ENCODE results near the gene VWA3A.
A peak's percentile ranks its signal among the peaks of the same experiment; 100 is the strongest.

The VWA3A gene

GRCh38 chr16:22203091-22203490 lies 110.8 kb downstream of the VWA3A start:
- Histone ChIP-seq H3K9me3 (ENCODE audit: control insufficient read depth, low read length) (no peaks in the 10 kb centered on the region), H3K9ac (ENCODE audit: low read length) (no peak overlapping the region), H3K36me3 (ENCODE audit: control insufficient read depth, insufficient read depth, low read length) (no peaks in the 10 kb centered on the region), H3K4me1 (ENCODE audit: control insufficient read depth, insufficient read depth, low read length) (peaks cover 22% of the 10 kb centered on the region), H3K27me3 (ENCODE audit: control insufficient read depth, insufficient read depth, low read length) (no peaks in the 10 kb centered on the region), H3K4me3 (ENCODE audit: low read length) (no peak overlapping the region)

- Histone ChIP-seq H3K4me3 (ENCODE audit: low read length) (no peak overlapping the region), H3K9ac (ENCODE audit: low read length) (no peak overlapping the region), H3K36me3 (ENCODE audit: control insufficient read depth, insufficient read depth, low read length) (no peaks in the 10 kb centered on the region), H3K27me3 (ENCODE audit: control insufficient read depth, insufficient read depth, low read length) (no peaks in the 10 kb centered on the region), H3K9me3 (ENCODE audit: control insufficient read depth, low read length) (no peaks in the 10 kb centered on the region), H3K4me1 (ENCODE audit: control insufficient read depth, insufficient read depth, low read length) (peaks cover 20% of the 10 kb centered on the region)
Measured at GRCh38 chr16:22204091-22204655, 111.8 kb downstream of the VWA3A start.

- Histone ChIP-seq H3K9ac (ENCODE audit: low read length) (peak overlapping the region; percentile 78), H3K27me3 (ENCODE audit: control insufficient read depth, insufficient read depth, low read length) (no peaks in the 10 kb centered on the region), H3K4me3 (ENCODE audit: low read length) (no peak overlapping the region), H3K9me3 (ENCODE audit: control insufficient read depth, low read length) (no peaks in the 10 kb centered on the region), H3K36me3 (ENCODE audit: control insufficient read depth, insufficient read depth, low read length) (no peaks in the 10 kb centered on the region), H3K4me1 (ENCODE audit: control insufficient read depth, insufficient read depth, low read length) (peaks cover 26% of the 10 kb centered on the region)
Measured at GRCh38 chr16:22205577-22206012, 113.3 kb downstream of the VWA3A start.

GRCh38 chr16:22206013-22206841 lies 113.9 kb downstream of the VWA3A start, which contains the start of gene EEF2K:
Gene EEF2K, plus strand, starts transcription at chr16:22206278. Its CDS starts 19,452 bp downstream, at chr16:22225730.
- no peaks in the 10 kb centered on the region for H3K9me3 ChIP-seq (ENCODE audit: control insufficient read depth, low read length)

More at GRCh38 chr16:22206013-22206841, 113.9 kb downstream of the VWA3A start, which contains the start of gene EEF2K:
- H3K4me1 ChIP-seq (ENCODE audit: control insufficient read depth, insufficient read depth, low read length), result peaks cover 26% of the 10 kb centered on the region
- no peaks in the 10 kb centered on the region for H3K27me3 ChIP-seq (ENCODE audit: control insufficient read depth, insufficient read depth, low read length)
- no peaks in the 10 kb centered on the region for H3K36me3 ChIP-seq (ENCODE audit: control insufficient read depth, insufficient read depth, low read length)
- H3K9ac ChIP-seq (ENCODE audit: low read length), result peak within 1 kb of the TSS; percentile 78
- peak within 1 kb of the TSS; percentile 67 for H3K4me3 ChIP-seq (ENCODE audit: low read length)
